HEK293 (cell line): Measurements from ENCODE around the gene CACNB4.

Source experiments
- CTCF ChIA-PET: fragments of 350-600 bp; formaldehyde crosslinking; extraction: SDS; loops from one replicate; lab custom pipeline; 2021; ENCODE audit warnings: antibody characterized with exemption; lab: Yijun Ruan, JAX
- POLR2A ChIA-PET: fragments of 300-600 bp; formaldehyde crosslinking; extraction: SDS; loops from one replicate; lab custom pipeline; 2020; ENCODE audit warnings: antibody characterized with exemption, inconsistent platforms; lab: Yijun Ruan, JAX
- H3K27ac ChIP-seq: fragments of 200-500 bp; sonication (Bioruptor generic); 2 replicates; pipeline ENCODE4 v1.5.1; 2014; ENCODE audit warnings: low read depth, low read length, control low read depth, inconsistent platforms; ENCODE audit errors: extremely low read depth
- H3K36me3 ChIP-seq, 2 experiments: fragments of 200-500 bp in 1 of 2; sonication (Bioruptor generic) in 1 of 2; 1 replicate in 1 of 2; 2 replicates in 1 of 2; pipeline ENCODE4 v1.5.1; 2014 to 2017; ENCODE audit warnings: inconsistent platforms in 2 of 2, low read length in 2 of 2; ENCODE audit not compliant: control insufficient read depth in 2 of 2, insufficient read depth in 1 of 2
- H3K4me1 ChIP-seq: fragments of 200-500 bp; sonication (Bioruptor generic); 2 replicates; pipeline ENCODE4 v1.5.1; 2014; ENCODE audit warnings: mild to moderate bottlenecking, low read length, inconsistent platforms; ENCODE audit not compliant: control insufficient read depth, insufficient read depth
- H3K4me3 ChIP-seq: 2 replicates; pipeline ENCODE4 v1.5.1; 2011; ENCODE audit warnings: low read depth, mild to moderate bottlenecking, control low read depth, low read length, moderate library complexity
- H3K9me3 ChIP-seq: fragments of 200-500 bp; sonication (Bioruptor generic); 2 replicates; pipeline ENCODE4 v1.5.1; 2014; ENCODE audit warnings: low read depth, low read length, inconsistent platforms; ENCODE audit not compliant: control insufficient read depth, insufficient read depth
- CTCF ChIP-seq: fragments of 450-650 bp; formaldehyde crosslinking; IDR thresholded peaks from 2 replicates; pipeline ENCODE4 v1.5.1; 2016; ENCODE audit warnings: missing biosample characterization, missing genetic modification characterization
- GLI4 ChIP-seq: fragments of 450-650 bp; formaldehyde crosslinking; IDR thresholded peaks from 2 replicates; pipeline ENCODE4 v1.5.1; 2016; ENCODE audit warnings: missing biosample characterization, missing genetic modification characterization
- KLF8 ChIP-seq: fragments of 450-650 bp; formaldehyde crosslinking; IDR thresholded peaks from 2 replicates; pipeline ENCODE4 v1.5.1; 2016; ENCODE audit warnings: missing biosample characterization, missing genetic modification characterization
- MYNN ChIP-seq: fragments of 450-650 bp; formaldehyde crosslinking; IDR thresholded peaks from 2 replicates; pipeline ENCODE4 v1.5.1; 2016; ENCODE audit warnings: missing biosample characterization, missing genetic modification characterization, borderline replicate concordance
- OVOL3 ChIP-seq: fragments of 450-650 bp; formaldehyde crosslinking; IDR thresholded peaks from 2 replicates; pipeline ENCODE4 v1.5.1; 2016; ENCODE audit warnings: missing biosample characterization, missing genetic modification characterization
- REST ChIP-seq: fragments of 450-650 bp; formaldehyde crosslinking; IDR thresholded peaks from 2 replicates; pipeline ENCODE4 v1.5.1; 2016; ENCODE audit warnings: missing biosample characterization, missing genetic modification characterization
- SP3 ChIP-seq: fragments of 450-650 bp; formaldehyde crosslinking; IDR thresholded peaks from 2 replicates; pipeline ENCODE4 v1.5.1; 2016; ENCODE audit warnings: missing biosample characterization, missing genetic modification characterization
- ZBTB44 ChIP-seq: fragments of 450-650 bp; IDR thresholded peaks from 2 replicates; pipeline ENCODE4 v1.5.1; 2018; ENCODE audit warnings: missing biosample characterization, mild to moderate bottlenecking, missing genetic modification characterization
- ZBTB49 ChIP-seq: fragments of 450-650 bp; formaldehyde crosslinking; IDR thresholded peaks from 2 replicates; pipeline ENCODE4 v1.5.1; 2016; ENCODE audit warnings: missing biosample characterization, missing genetic modification characterization, low read depth
- ZNF121 ChIP-seq: fragments of 450-650 bp; formaldehyde crosslinking; IDR thresholded peaks from 2 replicates; pipeline ENCODE4 v1.5.1; 2016; ENCODE audit warnings: missing biosample characterization, missing genetic modification characterization
- ZNF223 ChIP-seq: fragments of 450-650 bp; formaldehyde crosslinking; IDR thresholded peaks from 2 replicates; pipeline ENCODE4 v1.5.1; 2016; ENCODE audit warnings: missing biosample characterization, missing genetic modification characterization
- ZNF239 ChIP-seq: fragments of 450-650 bp; formaldehyde crosslinking; IDR thresholded peaks from 2 replicates; pipeline ENCODE4 v1.5.1; 2016; ENCODE audit warnings: missing biosample characterization, missing genetic modification characterization
- ZNF394 ChIP-seq: fragments of 450-650 bp; formaldehyde crosslinking; IDR thresholded peaks from 2 replicates; pipeline ENCODE4 v1.5.1; 2016; ENCODE audit warnings: missing biosample characterization, missing genetic modification characterization, mild to moderate bottlenecking, moderate library complexity, borderline replicate concordance
- ZNF48 ChIP-seq: fragments of 450-650 bp; formaldehyde crosslinking; IDR thresholded peaks from 2 replicates; pipeline ENCODE4 v1.5.1; 2016; ENCODE audit warnings: missing biosample characterization, missing genetic modification characterization
- ZNF555 ChIP-seq: fragments of 450-650 bp; formaldehyde crosslinking; conservative IDR thresholded peaks from 2 replicates; pipeline ENCODE4 v1.5.1; 2017; ENCODE audit warnings: missing biosample characterization, mild to moderate bottlenecking, missing genetic modification characterization, inconsistent platforms
- ZNF560 ChIP-seq: fragments of 450-650 bp; formaldehyde crosslinking; IDR thresholded peaks from 2 replicates; pipeline ENCODE4 v1.5.1; 2017; ENCODE audit warnings: missing biosample characterization, missing genetic modification characterization, borderline replicate concordance
- ZNF600 ChIP-seq: fragments of 450-650 bp; formaldehyde crosslinking; IDR thresholded peaks from 2 replicates; pipeline ENCODE4 v1.5.1; 2016; ENCODE audit warnings: missing biosample characterization, missing genetic modification characterization
- ZNF692 ChIP-seq: fragments of 450-650 bp; formaldehyde crosslinking; IDR thresholded peaks from 2 replicates; pipeline ENCODE4 v1.5.1; 2016; ENCODE audit warnings: missing biosample characterization, missing genetic modification characterization
- ZNF701 ChIP-seq: fragments of 450-650 bp; formaldehyde crosslinking; IDR thresholded peaks from 2 replicates; pipeline ENCODE4 v1.5.1; 2016; ENCODE audit warnings: missing biosample characterization, missing genetic modification characterization
- ZNF785 ChIP-seq: fragments of 450-650 bp; formaldehyde crosslinking; IDR thresholded peaks from 2 replicates; pipeline ENCODE4 v1.5.1; 2016; ENCODE audit warnings: missing biosample characterization, missing genetic modification characterization
- ZNF843 ChIP-seq: fragments of 450-650 bp; formaldehyde crosslinking; IDR thresholded peaks from 2 replicates; pipeline ENCODE4 v1.5.1; 2016; ENCODE audit warnings: missing biosample characterization, missing genetic modification characterization
- ZSCAN4 ChIP-seq: fragments of 450-650 bp; formaldehyde crosslinking; IDR thresholded peaks from 2 replicates; pipeline ENCODE4 v1.5.1; 2017; ENCODE audit warnings: missing biosample characterization, missing genetic modification characterization

The CACNB4 gene

GRCh38 chr2:152046940-152047339 lies 51.9 kb downstream of the CACNB4 start:
- POLR2A ChIA-PET: no interaction called here
- Histone ChIP-seq H3K4me3 (no peak overlapping the region), H3K4me1 (no peaks in the 10 kb centered on the region), H3K36me3 (no peaks in the 10 kb centered on the region)
- TF ChIP-seq OVOL3 (tag by site-specific recombination): no peak
- TF ChIP-seq GLI4: no peak
- no peak for TF ChIP-seq ZSCAN4 (tag by site-specific recombination)
- no peak for TF ChIP-seq MYNN
- TF ChIP-seq ZNF560 (tag by site-specific recombination): no peak
- TF ChIP-seq ZNF223 (tag by site-specific recombination): no peak
- no peak for TF ChIP-seq ZNF600 (tag by site-specific recombination)
- no peak for TF ChIP-seq ZNF692
- no peak for TF ChIP-seq ZNF555 (tag by site-specific recombination)
- TF ChIP-seq ZNF48 (tag by site-specific recombination): no peak
- no peak for TF ChIP-seq ZNF239 (tag by site-specific recombination)
- no peak for TF ChIP-seq ZNF121 (tag by site-specific recombination)
- no peak for TF ChIP-seq ZNF785
- TF ChIP-seq KLF8 (tag by site-specific recombination): no peak
- no peak for TF ChIP-seq ZNF394 (tag by site-specific recombination)
- no peak for TF ChIP-seq ZNF843
- TF ChIP-seq CTCF: no peak
- TF ChIP-seq, all 188 proteins: peak for 0
- no peaks in the 10 kb centered on the region for H3K9me3 ChIP-seq
- no peak overlapping the region for H3K27ac ChIP-seq
- CTCF ChIA-PET: interaction anchor here (0.7 to 2.0 kb wide), 7 partner anchors 8 to 548 kb away, joined by 3 to 20 read pairs (median 4); no protein-coding TSS in a partner anchor

GRCh38 chr2:152042636-152043615 lies 55.9 kb downstream of the CACNB4 start:
- Histone ChIP-seq H3K36me3 (no peaks in the 10 kb centered on the region), H3K27ac (no peak overlapping the region), H3K9me3 (no peaks in the 10 kb centered on the region), H3K4me1 (no peaks in the 10 kb centered on the region), H3K4me3 (no peak overlapping the region)
- ChIA-PET CTCF (interaction anchor here (1.2 kb wide), 1 partner anchor 593 kb away, joined by 4 read pairs; no protein-coding TSS in a partner anchor), POLR2A (interaction anchor here (0.6 kb wide), 1 partner anchor 67 kb away, joined by 4 read pairs; no protein-coding TSS in a partner anchor)
- TF ChIP-seq SP3 (tag by site-specific recombination) (no peak), ZBTB49 (no peak), OVOL3 (tag by site-specific recombination) (no peak), ZNF701 (no peak), REST (tag by site-specific recombination) (no peak), ZBTB44 (no peak)
